ENCODE measurements around the gene RNF183. TPM values are rescaled to one million over a fixed set of nuclear protein-coding genes. Genes with fewer than 3 reads are reported as not detected.

The RNF183 gene
- total RNA-seq, 1 experiment from 2014 or later = not detected

GRCh38 chr9:113309204-113309813 lies 6.1 kb upstream of the RNF183 start:
- no peak overlapping the region for H3K27ac ChIP-seq (ENCODE audit: low read length)
- CTCF ChIA-PET = interaction anchor here (0.6 kb wide), 1 partner anchor 91 kb away, joined by 5 read pairs; no protein-coding TSS in a partner anchor
- ATAC-seq (0 out of 2 replicates have a peak, but pooled peaks have one; percentile 65), DNase-seq (ENCODE audit: low read depth, low spot score) (no peak)
- no peak overlapping the region for H3K4me3 ChIP-seq (ENCODE audit: low read depth in 2 of 2, low read length in 2 of 2)
- in situ Hi-C loops (cut with HindIII; ENCODE audit: low pct_unique_long_range_greater_than_20kb, low sequenced_read_pairs) = no loop called here
- BruUV-seq (replicated peaks) = no TSS peak
- TF ChIP-seq SIN3A (IDR thresholded peaks at IDR 0.05; ENCODE audit: borderline replicate concordance, insufficient read depth, low read depth, low read length) (no peak), POLR2AphosphoS5 (IDR thresholded peaks at IDR 0.05; ENCODE audit: low read depth, low read length) (no peak), CTCF (IDR thresholded peaks at IDR 0.05) (peak; percentile 65; the same call in 1 of the 2 replicates)
- H3K36me3 ChIP-seq (ENCODE audit: control insufficient read depth, insufficient read depth, low read length) = no peaks in the 10 kb centered on the region
- intact Hi-C loops (cut with micrococcal nuclease; ENCODE audit: unreplicated experiment) = loop anchor here (2.0 kb wide), 1 partner anchor 97 kb away; no protein-coding TSS in a partner anchor
- H3K27me3 ChIP-seq (ENCODE audit: control insufficient read depth, insufficient read depth, low read length) = no peaks in the 10 kb centered on the region
- H3K4me1 ChIP-seq (ENCODE audit: control insufficient read depth, insufficient read depth, low read length) = no peaks in the 10 kb centered on the region
- no peaks in the 10 kb centered on the region for H3K9me3 ChIP-seq (ENCODE audit: control insufficient read depth, insufficient read depth, low read depth, low read length)
- POLR2A ChIA-PET = no interaction called here

- intact Hi-C loops (cut with micrococcal nuclease; ENCODE audit: unreplicated experiment) = no loop called here
- no peak overlapping the region for H3K27ac ChIP-seq (ENCODE audit: low read length)
- BruUV-seq (replicated peaks) = no TSS peak
- TF ChIP-seq CTCF (IDR thresholded peaks at IDR 0.05) (no peak), POLR2AphosphoS5 (IDR thresholded peaks at IDR 0.05; ENCODE audit: low read depth, low read length) (no peak), SIN3A (IDR thresholded peaks at IDR 0.05; ENCODE audit: borderline replicate concordance, insufficient read depth, low read depth, low read length) (no peak), TCF7L2 (IDR thresholded peaks at IDR 0.05; ENCODE audit: low read depth, low read length) (no peak), REST (IDR thresholded peaks at IDR 0.05; ENCODE audit: insufficient read depth in 1 of 2, low read depth in 2 of 2, low read length in 1 of 2) (no peak)
- CTCF ChIA-PET = no interaction called here
- no peaks in the 10 kb centered on the region for H3K9me3 ChIP-seq (ENCODE audit: control insufficient read depth, insufficient read depth, low read depth, low read length)
- ATAC-seq (no peak), DNase-seq (ENCODE audit: low read depth, low spot score) (no peak)
- no peaks in the 10 kb centered on the region for H3K36me3 ChIP-seq (ENCODE audit: control insufficient read depth, insufficient read depth, low read length)
- in situ Hi-C loops (cut with HindIII; ENCODE audit: low pct_unique_long_range_greater_than_20kb, low sequenced_read_pairs) = no loop called here
- no peaks in the 10 kb centered on the region for H3K4me1 ChIP-seq (ENCODE audit: control insufficient read depth, insufficient read depth, low read length)
- POLR2A ChIA-PET = no interaction called here
- H3K4me3 ChIP-seq (ENCODE audit: low read depth in 2 of 2, low read length in 2 of 2) = no peak overlapping the region
- H3K27me3 ChIP-seq (ENCODE audit: control insufficient read depth, insufficient read depth, low read length) = no peaks in the 10 kb centered on the region
Observed at GRCh38 chr9:113307396-113307975, 4.3 kb upstream of the RNF183 start.
